GM21723 (cell line): Measurements from ENCODE around the gene CDC5L.

Source experiments
- ATAC-seq: cut with Tn5 transposase; IDR thresholded peaks from one replicate; pipeline ENCODE4 v1.9.1; 2021; ENCODE audit warnings: mild to moderate bottlenecking, moderate library complexity; ENCODE audit not compliant: unreplicated experiment

The CDC5L gene

GRCh38 chr6:44373051-44373450 lies 14.5 kb upstream of the CDC5L start:
- no peak for ATAC-seq

DNA sequence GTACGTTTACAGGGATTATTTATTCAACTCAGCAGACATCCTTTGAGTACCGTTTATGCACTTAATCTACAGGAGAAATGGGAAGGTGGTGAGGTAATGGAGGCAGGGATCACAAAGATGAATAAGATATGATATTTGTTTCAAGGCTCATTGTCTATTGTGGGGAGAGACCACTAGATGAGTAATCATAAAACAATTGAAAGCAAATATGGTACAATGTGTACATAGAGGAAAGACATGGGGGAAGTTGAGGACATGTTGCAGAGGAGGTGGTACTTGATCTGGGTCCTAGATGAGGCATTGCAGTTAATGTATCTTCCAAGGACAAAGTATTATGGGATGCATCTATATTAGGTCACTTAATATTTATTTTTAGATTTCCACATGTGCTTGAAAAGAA lies 13.7 kb upstream of the CDC5L start:
- no peak for ATAC-seq

DNA sequence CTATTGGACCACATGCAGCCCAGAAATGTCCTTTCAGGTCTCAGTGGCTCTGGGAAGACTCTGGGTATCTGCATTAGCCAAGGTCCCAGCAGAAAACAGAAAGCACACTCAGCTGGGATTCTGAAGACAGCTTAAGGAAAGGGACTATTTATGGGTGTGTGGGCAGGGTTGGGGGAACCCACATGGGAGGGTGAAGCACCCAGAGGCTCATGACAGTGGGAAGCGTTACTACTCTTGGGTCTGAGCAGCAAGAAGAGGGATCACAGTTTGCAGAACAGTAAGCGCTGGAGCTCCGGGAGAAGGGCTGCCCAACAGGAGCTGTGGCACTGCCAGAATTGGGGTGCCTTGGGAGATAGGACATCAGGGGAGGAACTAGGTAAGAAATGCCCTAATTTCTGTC lies 12.4 kb upstream of the CDC5L start:
- no peak for ATAC-seq

- ATAC-seq: no peak
These were observed 10.0 kb upstream of the CDC5L start for GRCh38 chr6:44377484-44377883.

DNA sequence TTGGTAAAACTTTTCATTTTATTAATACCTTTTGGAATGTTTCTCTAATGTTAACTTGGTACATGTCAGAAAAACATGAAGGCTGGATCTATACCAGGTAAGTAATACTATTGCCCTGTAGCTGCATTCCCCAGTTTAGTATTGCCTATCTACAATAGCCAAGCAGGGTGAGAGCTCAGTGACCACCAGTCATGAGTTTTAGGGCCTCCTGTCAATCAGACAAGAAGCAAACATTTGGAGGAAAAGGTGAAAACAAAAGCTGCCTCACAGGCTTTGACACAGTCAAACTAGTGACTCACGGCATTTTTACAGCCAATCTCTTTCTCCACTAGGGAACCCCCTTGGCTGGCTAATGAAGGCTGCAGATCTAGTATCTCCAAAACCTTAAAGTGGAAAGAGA lies 9.5 kb upstream of the CDC5L start:
- ATAC-seq: no peak

DNA sequence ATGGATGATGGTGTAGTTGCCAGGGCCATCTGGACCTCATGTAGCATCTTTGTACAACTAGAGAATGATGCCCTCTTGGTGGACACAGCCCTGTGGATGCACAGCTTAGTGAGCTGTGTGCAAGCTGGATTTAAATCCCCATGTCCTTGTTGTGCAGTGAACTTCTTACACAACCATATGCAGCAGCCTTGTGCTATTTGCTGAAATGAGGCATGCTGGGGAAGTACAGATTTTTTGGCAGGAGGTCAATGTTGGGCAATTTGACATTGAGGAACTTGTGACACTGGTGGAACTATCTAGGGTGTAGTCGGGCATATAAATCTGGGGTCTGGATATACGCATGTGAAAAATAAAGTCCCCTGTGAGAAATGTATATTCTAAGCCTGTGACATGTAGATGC lies 5.8 kb upstream of the CDC5L start:
- no peak for ATAC-seq

GRCh38 chr6:44386364-44386928 lies 1.1 kb upstream of the CDC5L start:
- no peak for ATAC-seq

- ATAC-seq: no peak
These were observed 569 bp upstream of the CDC5L start for GRCh38 chr6:44386929-44387345.

DNA sequence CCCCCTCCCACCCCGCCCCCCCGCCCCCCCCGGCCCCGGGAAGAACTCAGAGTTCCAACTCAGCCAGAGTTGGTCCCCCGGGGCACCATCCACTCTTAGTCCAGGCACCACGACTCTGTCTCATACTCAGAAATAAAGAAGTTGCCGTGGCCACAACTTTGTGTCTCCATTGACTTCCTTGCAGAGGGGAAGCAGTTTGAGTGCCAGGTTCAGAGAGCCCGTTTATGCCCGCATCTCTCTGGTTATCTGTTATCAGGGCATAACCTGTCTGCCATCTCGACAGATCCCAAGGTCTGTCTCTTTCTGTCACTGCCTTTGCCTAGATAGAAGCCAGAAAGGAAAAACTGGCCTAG lies 605 bp downstream of the CDC5L start:
- no peak for ATAC-seq

GRCh38 chr6:44388887-44389286 lies 1.4 kb downstream of the CDC5L start:
- ATAC-seq: no peak

DNA sequence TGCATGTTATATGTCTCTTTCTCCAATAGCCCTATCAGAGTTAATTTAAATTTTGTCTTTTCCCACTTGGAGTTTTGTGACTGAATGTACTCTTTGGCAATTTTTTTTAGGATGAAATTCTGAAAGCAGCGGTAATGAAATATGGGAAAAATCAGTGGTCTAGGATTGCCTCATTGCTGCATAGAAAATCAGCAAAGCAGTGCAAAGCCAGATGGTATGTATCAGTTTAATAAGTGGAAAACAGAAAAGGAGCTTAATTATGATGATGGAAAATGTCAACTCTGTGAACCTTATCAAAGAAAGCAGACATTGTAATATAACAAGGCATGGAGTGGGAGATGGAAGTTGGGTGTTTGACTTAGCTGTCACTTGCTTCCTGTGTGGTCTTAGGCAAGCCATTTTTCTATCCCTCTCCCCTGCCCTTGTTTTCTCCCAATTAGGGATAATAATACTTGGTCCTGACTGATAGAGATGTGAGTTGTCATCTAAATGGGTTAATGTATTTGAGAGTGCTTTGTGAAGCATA lies 2.7 kb downstream of the CDC5L start:
- ATAC-seq: no peak

DNA sequence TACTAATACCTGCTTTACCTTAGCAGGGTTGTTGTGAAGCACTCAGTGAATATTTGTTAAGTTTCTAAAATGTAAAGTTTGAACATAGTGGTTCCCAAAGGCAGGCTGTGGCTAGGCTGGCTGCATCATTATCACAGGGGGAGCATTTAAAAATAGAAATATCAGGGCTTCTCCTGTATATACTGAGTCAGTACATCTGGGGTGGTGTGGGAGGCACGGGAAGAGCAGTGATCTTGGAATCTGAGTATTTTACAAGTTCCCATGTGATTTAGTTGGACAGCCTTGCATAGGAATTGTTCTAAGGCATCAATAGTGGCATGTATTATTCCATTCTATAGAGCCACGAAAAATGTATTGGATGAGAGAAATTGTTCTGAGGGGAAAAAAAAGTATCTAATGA lies 8.0 kb downstream of the CDC5L start:
- no peak for ATAC-seq

- no peak for ATAC-seq
These were observed 9.5 kb downstream of the CDC5L start for GRCh38 chr6:44396968-44397367.

GRCh38 chr6:44397424-44398164 lies 10.1 kb downstream of the CDC5L start:
- ATAC-seq: no peak

- no peak for ATAC-seq
These were observed 12.5 kb downstream of the CDC5L start for GRCh38 chr6:44399991-44400390.

DNA sequence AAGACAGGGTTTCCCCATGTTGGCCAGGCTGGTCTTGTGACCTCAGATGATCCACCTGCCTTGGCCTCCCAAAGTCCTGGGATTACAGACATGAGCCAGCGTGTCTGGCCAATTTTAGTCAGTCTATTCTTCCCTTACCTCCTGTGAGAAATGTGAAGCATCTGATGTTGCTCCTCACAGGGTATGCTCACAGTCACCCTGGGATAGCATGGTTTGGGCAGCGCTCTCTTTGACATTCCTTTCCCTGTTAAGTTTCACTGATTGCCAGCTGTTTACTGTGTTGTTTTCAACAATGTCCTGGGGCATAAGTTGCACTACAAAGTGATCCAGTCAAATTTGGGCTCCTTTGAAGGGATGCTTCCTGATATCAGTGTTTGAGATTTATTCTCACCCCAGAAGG lies 13.1 kb downstream of the CDC5L start:
- no peak for ATAC-seq

- no peak for ATAC-seq
These were observed 13.6 kb downstream of the CDC5L start for GRCh38 chr6:44401138-44401537.

DNA sequence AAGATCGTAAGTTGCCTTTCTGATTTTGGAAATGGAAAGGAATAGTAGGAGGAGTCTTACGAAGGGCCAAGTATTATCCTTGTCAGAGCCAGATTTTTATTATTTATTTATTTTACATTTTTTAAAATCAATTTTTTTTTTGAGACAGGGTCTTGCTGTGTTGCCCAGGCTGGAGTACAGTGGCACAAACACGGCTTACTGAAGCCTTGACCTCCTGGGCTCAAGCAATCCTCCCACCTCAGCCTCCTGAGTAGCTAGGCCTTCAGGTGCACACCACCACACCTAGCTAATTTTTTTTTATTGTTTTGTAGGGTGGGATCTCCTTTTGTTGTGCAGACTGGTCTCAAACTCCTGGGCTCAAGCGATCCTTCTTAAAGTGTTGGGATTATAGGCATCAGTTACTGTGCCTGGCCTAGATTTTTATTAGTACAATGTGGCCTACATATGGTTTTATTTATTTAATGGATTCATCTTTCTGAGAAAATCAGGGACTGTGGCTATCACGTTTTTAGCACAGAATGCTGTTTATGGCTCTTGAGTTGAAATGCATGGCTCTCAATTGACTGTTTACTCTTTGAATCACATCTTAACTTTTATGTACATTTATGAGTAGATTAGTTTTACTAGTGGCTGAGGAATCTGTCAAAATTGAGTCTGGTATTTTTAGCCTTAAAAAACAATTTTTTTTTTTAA lies 16.7 kb downstream of the CDC5L start:
- no peak for ATAC-seq

- no peak for ATAC-seq
These were observed 17.2 kb downstream of the CDC5L start for GRCh38 chr6:44404715-44405099.

GRCh38 chr6:44407951-44408670 lies 20.6 kb downstream of the CDC5L start:
- ATAC-seq: no peak

DNA sequence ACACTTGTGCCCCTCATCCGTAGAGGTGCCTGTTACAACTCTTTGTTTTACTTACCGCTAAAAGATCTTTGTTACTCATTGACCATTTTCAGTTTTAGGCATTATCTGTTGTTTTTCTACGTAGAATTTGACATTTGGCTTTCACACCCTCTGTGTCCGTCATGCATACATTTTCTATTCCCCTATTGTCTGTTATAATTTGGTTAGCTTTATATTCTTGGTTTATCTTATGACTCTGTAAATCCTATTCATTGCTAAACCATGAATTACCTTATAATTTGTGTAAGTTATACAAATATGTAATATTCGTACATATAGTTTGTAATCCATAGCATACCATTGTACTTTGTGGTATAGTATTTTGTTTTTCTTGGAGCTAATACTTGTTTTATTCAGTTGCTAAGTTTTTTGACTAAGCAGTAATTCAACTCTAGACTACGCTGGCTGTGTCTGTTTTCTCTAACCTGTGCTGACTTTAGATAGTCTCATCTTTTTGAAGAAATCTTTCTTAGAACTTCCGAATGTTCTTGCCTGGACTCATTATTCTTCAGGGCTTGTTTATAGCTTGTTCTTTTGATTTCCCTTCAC lies 21.8 kb downstream of the CDC5L start:
- ATAC-seq: no peak
